ENCODE measurements around the gene RHOT2. TPM values are rescaled to one million over a fixed set of nuclear protein-coding genes. Genes with fewer than 3 reads are reported as not detected.
A peak's percentile ranks its signal among the peaks of the same experiment; 100 is the strongest.

Gene RHOT2
- total and polyA plus RNA-seq, 2 donors: 39.3 to 252 TPM

DNA sequence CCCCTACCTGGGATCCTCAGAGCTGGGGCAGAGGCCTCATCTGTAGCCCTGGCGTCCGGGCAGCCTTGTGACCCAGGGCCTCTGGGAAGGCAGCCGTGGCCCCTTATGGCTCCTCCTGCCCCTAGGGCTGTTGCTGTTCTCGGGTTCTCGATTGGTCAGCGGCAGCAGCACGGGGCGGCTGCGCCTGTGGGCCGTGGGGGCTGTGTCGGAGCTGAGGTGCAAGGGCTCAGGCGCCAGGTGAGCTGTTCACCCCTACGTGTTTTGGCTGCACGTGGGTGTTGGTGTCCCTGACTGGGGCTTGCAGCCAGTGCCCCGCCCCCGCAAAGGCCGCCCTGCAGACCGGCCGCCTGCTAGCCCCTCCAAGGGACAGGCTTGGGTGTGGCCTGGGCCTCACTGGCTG, 5.8 kb upstream of the RHOT2 start:
- Histone ChIP-seq H3K4me1 (ENCODE audit: control insufficient read depth in 2 of 2, insufficient read depth in 2 of 2, low read length in 2 of 2) (no peaks in the 10 kb centered on the region), H3K4me3 (ENCODE audit: low read length in 2 of 2) (no peak overlapping the region), H3K27me3 (ENCODE audit: control insufficient read depth in 2 of 2, insufficient read depth in 1 of 2, low read length in 1 of 2) (no peaks in the 10 kb centered on the region), H3K27ac (ENCODE audit: low read depth in 1 of 2, low read length in 1 of 2) (no peak overlapping the region), H3K9me3 (ENCODE audit: control insufficient read depth in 2 of 2, insufficient read depth in 1 of 2, low read length in 1 of 2) (no peaks in the 10 kb centered on the region), H3K36me3 (ENCODE audit: control insufficient read depth in 2 of 2, insufficient read depth in 2 of 2, low read length in 1 of 2) (peaks cover 15 to 27% of the 10 kb centered on the region in 2 donors)
- no peak for DNase-seq (ENCODE audit: low read depth in 6 of 9, low spot score in 9 of 9)
- WGBS: 98% methylated on average over 19 of the region's 19 CpGs

DNA sequence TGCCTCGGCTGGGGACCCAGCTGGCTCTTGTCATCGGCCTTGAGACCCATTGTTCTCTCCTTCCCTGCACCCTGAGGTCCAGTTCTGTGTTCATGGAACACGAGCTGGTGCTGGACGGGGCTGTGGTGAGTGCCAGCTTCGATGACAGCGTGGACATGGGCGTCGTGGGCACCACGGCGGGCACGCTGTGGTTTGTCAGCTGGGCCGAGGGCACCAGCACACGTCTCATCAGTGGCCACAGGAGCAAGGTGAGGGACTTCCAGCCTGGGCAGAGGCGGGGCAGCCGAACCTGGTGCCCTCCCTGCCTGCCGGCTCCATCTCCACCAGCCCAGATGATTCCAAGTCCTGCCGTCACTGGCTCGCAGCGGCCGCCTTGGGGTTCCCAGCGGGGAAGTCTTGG, 5.3 kb upstream of the RHOT2 start:
- no peaks in the 10 kb centered on the region for H3K27me3 ChIP-seq (ENCODE audit: control insufficient read depth in 2 of 2, insufficient read depth in 1 of 2, low read length in 1 of 2)
- DNase-seq (ENCODE audit: low read depth in 6 of 9, low spot score in 9 of 9): no peak
- H3K27ac ChIP-seq (ENCODE audit: low read depth in 1 of 2, low read length in 1 of 2): no peak overlapping the region
- peaks cover 13 to 22% of the 10 kb centered on the region in 2 donors for H3K36me3 ChIP-seq (ENCODE audit: control insufficient read depth in 2 of 2, insufficient read depth in 2 of 2, low read length in 1 of 2)
- over 99% methylated on average over 21 of the region's 21 CpGs for WGBS
- H3K4me3 ChIP-seq (ENCODE audit: low read length in 2 of 2): no peak overlapping the region
- H3K4me1 ChIP-seq (ENCODE audit: control insufficient read depth in 2 of 2, insufficient read depth in 2 of 2, low read length in 2 of 2): peaks cover 2 to 4% of the 10 kb centered on the region in 2 donors
- no peaks in the 10 kb centered on the region for H3K9me3 ChIP-seq (ENCODE audit: control insufficient read depth in 2 of 2, insufficient read depth in 1 of 2, low read length in 1 of 2)

DNA sequence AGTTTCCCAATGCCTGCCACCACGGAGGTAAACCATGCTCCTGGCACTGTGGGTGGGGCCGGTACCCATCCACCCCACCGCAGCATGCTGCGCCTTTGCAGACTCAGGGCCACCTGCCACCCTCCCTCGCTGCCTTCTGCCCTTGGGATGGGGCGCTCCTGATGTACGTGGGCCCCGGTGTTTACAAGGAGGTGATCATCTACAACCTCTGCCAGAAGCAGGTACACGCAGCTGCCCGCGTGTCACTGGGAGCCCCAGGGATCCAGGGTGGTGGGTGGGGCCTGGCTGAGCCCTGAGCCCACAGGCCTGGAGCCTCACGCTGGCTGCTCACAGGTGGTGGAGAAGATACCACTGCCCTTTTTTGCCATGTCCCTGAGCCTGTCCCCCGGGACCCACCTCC, 1.4 kb upstream of the RHOT2 start:
- H3K4me3 ChIP-seq (ENCODE audit: low read length in 2 of 2): no peak overlapping the region
- 95% methylated on average over 13 of the region's 13 CpGs for WGBS
- H3K27me3 ChIP-seq (ENCODE audit: control insufficient read depth in 2 of 2, insufficient read depth in 1 of 2, low read length in 1 of 2): no peaks in the 10 kb centered on the region
- H3K36me3 ChIP-seq (ENCODE audit: control insufficient read depth in 2 of 2, insufficient read depth in 2 of 2, low read length in 1 of 2): peaks cover 30 to 33% of the 10 kb centered on the region in 2 donors
- no peak overlapping the region for H3K27ac ChIP-seq (ENCODE audit: low read depth in 1 of 2, low read length in 1 of 2)
- DNase-seq (ENCODE audit: low read depth in 6 of 9, low spot score in 9 of 9): no peak
- H3K9me3 ChIP-seq (ENCODE audit: control insufficient read depth in 2 of 2, insufficient read depth in 1 of 2, low read length in 1 of 2): no peaks in the 10 kb centered on the region
- H3K4me1 ChIP-seq (ENCODE audit: control insufficient read depth in 2 of 2, insufficient read depth in 2 of 2, low read length in 2 of 2): peaks cover 8 to 12% of the 10 kb centered on the region in 2 donors

DNA sequence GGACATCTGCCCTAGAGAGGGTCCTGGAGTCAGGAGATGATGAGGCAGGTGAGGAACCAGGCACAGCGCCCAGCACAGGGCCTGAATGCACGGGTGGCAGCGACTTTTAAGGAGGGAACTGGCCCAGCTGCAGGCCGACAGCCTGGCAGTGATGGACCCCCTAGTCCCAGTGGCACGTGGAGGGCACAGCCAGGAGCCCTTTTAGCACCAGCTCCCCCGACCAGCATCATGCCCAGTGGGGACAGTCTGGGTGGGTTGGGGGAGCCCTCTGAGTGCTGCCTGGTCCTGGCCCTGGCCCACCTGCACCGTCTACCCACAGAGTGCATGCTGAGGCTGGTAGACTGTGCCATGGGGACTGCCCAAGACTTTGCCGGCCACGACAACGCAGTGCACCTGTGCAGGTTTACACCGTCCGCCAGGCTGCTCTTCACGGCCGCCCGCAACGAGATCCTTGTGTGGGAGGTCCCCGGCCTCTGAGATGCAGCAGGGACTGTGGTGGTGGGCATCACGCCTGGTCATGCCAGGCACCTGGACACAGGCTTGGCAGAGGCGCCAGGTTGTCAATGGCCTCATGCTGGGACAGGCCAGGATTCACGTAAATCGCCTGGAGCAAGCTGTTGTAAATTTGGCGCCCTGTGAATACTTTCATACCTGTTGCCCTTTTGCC, 686 bp upstream of the RHOT2 start:
- H3K27ac ChIP-seq (ENCODE audit: low read depth in 1 of 2, low read length in 1 of 2): peak overlapping the region; percentile 36 to 68
- H3K4me1 ChIP-seq (ENCODE audit: control insufficient read depth in 2 of 2, insufficient read depth in 2 of 2, low read length in 2 of 2): peaks cover 8 to 12% of the 10 kb centered on the region in 2 donors
- no peaks in the 10 kb centered on the region for H3K9me3 ChIP-seq (ENCODE audit: control insufficient read depth in 2 of 2, insufficient read depth in 1 of 2, low read length in 1 of 2)
- peak overlapping the region; percentile 72 to 91 for H3K4me3 ChIP-seq (ENCODE audit: low read length in 2 of 2)
- peaks cover 37% of the 10 kb centered on the region in 2 donors for H3K36me3 ChIP-seq (ENCODE audit: control insufficient read depth in 2 of 2, insufficient read depth in 2 of 2, low read length in 1 of 2)
- DNase-seq (ENCODE audit: low read depth in 6 of 9, low spot score in 9 of 9): no peak
- 92% methylated on average over 22 of the region's 22 CpGs for WGBS
- H3K27me3 ChIP-seq (ENCODE audit: control insufficient read depth in 2 of 2, insufficient read depth in 1 of 2, low read length in 1 of 2): no peaks in the 10 kb centered on the region

DNA sequence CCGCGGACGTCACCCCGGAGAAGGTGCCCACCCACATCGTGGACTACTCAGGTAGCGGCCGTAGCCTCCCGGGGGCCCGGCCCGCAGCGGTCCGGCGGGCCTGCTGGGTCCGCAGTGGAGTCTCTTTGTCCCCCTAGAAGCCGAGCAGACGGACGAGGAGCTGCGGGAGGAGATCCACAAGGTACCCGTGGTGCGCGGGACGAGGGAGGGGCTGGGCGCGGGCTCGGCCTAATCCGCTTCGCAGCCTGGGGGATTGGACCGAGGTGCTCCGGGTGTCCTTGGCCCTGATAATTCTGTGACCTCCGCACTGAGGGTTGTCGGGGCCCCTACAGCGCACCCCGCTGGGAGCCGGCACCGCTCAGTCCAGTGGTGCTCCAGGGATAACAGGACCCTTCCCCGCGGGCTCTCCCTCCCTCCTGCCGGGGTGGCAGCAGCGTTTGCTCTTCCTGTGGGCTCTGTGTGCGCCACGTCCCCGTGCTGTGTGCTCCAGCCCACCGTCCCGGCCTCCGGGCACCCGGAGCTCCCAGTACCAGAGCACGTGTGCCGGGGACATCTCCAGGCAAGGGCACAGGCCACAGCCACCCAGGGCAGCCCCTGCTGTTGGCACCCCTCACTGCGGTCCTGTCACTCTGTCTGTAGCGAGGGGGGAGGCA, 713 bp downstream of the RHOT2 start:
- H3K9me3 ChIP-seq (ENCODE audit: control insufficient read depth in 2 of 2, insufficient read depth in 1 of 2, low read length in 1 of 2): no peaks in the 10 kb centered on the region
- H3K27me3 ChIP-seq (ENCODE audit: control insufficient read depth in 2 of 2, insufficient read depth in 1 of 2, low read length in 1 of 2): no peaks in the 10 kb centered on the region
- peaks cover 45 to 46% of the 10 kb centered on the region in 2 donors for H3K36me3 ChIP-seq (ENCODE audit: control insufficient read depth in 2 of 2, insufficient read depth in 2 of 2, low read length in 1 of 2)
- peak overlapping the region; percentile 72 to 91 for H3K4me3 ChIP-seq (ENCODE audit: low read length in 2 of 2)
- 12% methylated on average over 50 of the region's 50 CpGs for WGBS
- peak overlapping the region in 1 of 2 donors; percentile 89 for H3K27ac ChIP-seq (ENCODE audit: low read depth in 1 of 2, low read length in 1 of 2)
- DNase-seq (ENCODE audit: low read depth in 6 of 9, low spot score in 9 of 9): no peak
- H3K4me1 ChIP-seq (ENCODE audit: control insufficient read depth in 2 of 2, insufficient read depth in 2 of 2, low read length in 2 of 2): peaks cover 8 to 12% of the 10 kb centered on the region in 2 donors

DNA sequence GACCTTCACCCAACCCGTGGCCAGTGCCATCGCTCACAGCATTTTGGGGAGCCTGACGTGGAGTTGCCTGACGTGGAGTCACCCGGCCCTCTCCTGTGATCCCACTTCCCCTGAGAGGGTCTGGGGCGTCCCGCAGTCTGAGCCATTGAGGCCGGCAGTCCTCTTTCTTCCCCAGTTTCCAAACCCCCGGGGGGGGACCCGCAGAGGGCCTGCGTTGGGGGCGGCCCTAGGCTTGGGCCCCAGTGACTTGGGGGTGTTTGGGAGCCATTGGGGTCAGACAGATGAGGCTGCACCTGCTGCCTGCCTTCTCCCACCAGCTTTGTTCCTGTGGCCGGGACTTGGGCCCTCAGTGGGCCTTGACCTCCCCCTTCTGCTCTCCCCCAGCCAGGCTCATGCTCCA, 1.7 kb downstream of the RHOT2 start:
- Histone ChIP-seq H3K4me3 (ENCODE audit: low read length in 2 of 2) (no peak overlapping the region), H3K27ac (ENCODE audit: low read depth in 1 of 2, low read length in 1 of 2) (no peak overlapping the region), H3K36me3 (ENCODE audit: control insufficient read depth in 2 of 2, insufficient read depth in 2 of 2, low read length in 1 of 2) (peaks cover 51 to 53% of the 10 kb centered on the region in 2 donors), H3K27me3 (ENCODE audit: control insufficient read depth in 2 of 2, insufficient read depth in 1 of 2, low read length in 1 of 2) (peaks cover 3 to 8% of the 10 kb centered on the region in 2 donors), H3K9me3 (ENCODE audit: control insufficient read depth in 2 of 2, insufficient read depth in 1 of 2, low read length in 1 of 2) (no peaks in the 10 kb centered on the region), H3K4me1 (ENCODE audit: control insufficient read depth in 2 of 2, insufficient read depth in 2 of 2, low read length in 2 of 2) (peaks cover 8 to 12% of the 10 kb centered on the region in 2 donors)
- no peak for DNase-seq (ENCODE audit: low read depth in 6 of 9, low spot score in 9 of 9)
- WGBS: 97% methylated on average over 13 of the region's 13 CpGs

DNA sequence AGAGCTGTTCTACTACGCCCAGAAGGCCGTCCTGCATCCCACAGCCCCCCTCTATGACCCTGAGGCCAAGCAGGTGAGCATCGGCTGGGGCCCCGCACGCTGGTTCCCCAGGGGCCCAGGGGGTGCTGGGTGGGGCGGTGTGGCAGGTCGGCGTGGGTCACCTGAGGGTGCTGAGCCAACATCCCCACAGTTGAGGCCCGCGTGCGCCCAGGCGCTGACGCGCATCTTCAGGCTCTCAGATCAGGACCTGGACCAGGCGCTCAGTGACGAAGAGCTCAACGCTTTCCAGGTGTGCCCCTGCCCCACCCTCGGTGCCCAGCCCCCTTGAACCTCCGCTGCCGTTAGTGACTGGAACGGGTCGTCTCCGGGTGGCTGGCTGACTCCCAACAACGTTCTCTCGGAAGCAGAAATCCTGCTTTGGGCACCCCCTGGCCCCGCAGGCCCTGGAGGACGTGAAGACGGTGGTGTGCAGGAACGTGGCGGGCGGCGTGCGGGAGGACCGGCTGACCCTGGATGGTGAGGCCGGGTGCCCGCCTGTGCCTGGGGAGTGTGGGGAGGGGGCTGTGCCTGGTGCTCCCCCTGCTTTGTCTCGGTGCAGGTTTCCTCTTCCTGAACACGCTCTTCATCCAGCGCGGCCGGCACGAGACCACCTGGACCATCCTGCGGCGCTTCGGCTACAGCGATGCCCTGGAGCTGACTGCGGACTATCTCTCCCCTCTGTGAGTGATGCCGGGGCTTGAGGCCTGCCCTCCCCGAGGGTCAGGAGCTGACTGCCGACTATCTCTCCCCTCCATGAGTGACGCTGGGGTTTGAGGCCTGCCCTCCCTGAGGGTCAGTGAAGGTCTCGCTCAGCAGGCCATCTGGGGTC, 2.8 kb downstream of the RHOT2 start:
- Histone ChIP-seq H3K9me3 (ENCODE audit: control insufficient read depth in 2 of 2, insufficient read depth in 1 of 2, low read length in 1 of 2) (no peaks in the 10 kb centered on the region), H3K27ac (ENCODE audit: low read depth in 1 of 2, low read length in 1 of 2) (no peak overlapping the region), H3K4me3 (ENCODE audit: low read length in 2 of 2) (no peak overlapping the region), H3K4me1 (ENCODE audit: control insufficient read depth in 2 of 2, insufficient read depth in 2 of 2, low read length in 2 of 2) (peaks cover 10 to 17% of the 10 kb centered on the region in 2 donors), H3K27me3 (ENCODE audit: control insufficient read depth in 2 of 2, insufficient read depth in 1 of 2, low read length in 1 of 2) (peaks cover 13 to 17% of the 10 kb centered on the region in 2 donors), H3K36me3 (ENCODE audit: control insufficient read depth in 2 of 2, insufficient read depth in 2 of 2, low read length in 1 of 2) (peaks cover 51 to 53% of the 10 kb centered on the region in 2 donors)
- no peak for DNase-seq (ENCODE audit: low read depth in 6 of 9, low spot score in 9 of 9)
- WGBS: 95% methylated on average over 52 of the region's 52 CpGs

DNA sequence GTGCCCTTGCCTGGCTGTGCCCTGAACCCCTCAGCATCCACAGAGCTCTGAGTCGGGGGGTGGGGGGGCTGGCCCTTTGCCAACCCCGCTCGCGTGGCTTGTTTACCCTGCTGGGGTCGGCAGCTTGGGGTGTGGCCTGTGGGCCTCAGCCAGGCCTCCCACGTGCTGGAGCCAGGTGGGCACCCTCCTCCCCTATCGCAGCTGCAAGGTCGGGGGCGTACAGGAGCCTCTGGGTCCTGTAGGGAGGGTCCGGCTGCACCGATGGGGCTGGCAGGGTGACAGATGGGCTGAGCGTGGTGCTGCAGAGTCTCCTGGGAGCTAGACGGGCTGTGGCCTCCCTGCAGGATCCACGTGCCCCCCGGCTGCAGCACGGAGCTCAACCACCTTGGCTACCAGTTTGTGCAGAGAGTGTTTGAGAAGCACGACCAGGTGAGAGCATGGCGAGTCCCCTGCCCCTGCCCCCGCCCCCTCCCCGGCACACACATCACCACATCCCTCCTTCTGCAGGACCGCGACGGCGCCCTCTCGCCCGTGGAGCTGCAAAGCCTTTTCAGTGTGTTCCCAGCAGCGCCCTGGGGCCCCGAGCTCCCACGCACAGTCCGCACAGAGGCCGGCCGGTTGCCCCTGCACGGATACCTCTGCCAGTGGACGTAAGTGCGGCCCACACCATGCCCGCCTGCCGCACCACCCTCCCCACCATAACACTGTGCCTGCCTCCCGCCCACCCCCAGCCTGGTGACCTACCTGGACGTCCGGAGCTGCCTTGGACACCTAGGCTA, 3.6 kb downstream of the RHOT2 start:
- Histone ChIP-seq H3K27ac (ENCODE audit: low read depth in 1 of 2, low read length in 1 of 2) (no peak overlapping the region), H3K36me3 (ENCODE audit: control insufficient read depth in 2 of 2, insufficient read depth in 2 of 2, low read length in 1 of 2) (peaks cover 48 to 53% of the 10 kb centered on the region in 2 donors), H3K27me3 (ENCODE audit: control insufficient read depth in 2 of 2, insufficient read depth in 1 of 2, low read length in 1 of 2) (peaks cover 21 to 26% of the 10 kb centered on the region in 2 donors), H3K4me3 (ENCODE audit: low read length in 2 of 2) (no peak overlapping the region), H3K9me3 (ENCODE audit: control insufficient read depth in 2 of 2, insufficient read depth in 1 of 2, low read length in 1 of 2) (no peaks in the 10 kb centered on the region), H3K4me1 (ENCODE audit: control insufficient read depth in 2 of 2, insufficient read depth in 2 of 2, low read length in 2 of 2) (peaks cover 11 to 17% of the 10 kb centered on the region in 2 donors)
- WGBS: 97% methylated on average over 40 of the region's 40 CpGs
- DNase-seq (ENCODE audit: low read depth in 6 of 9, low spot score in 9 of 9): no peak
